Mammary epithelial cell (primary cell): Measurements from ENCODE around the gene CAMTA1.

Experiments used
- CTCF ChIP-seq, 2 donors: IDR thresholded peaks in 1 of 2; conservative IDR thresholded peaks in 1 of 2; 2 replicates each; pipeline ENCODE4 v1.5.1; 2011 to 2012; ENCODE audit warnings: inconsistent platforms in 2 of 2, low read length in 2 of 2, mild to moderate bottlenecking in 2 of 2, control low read depth in 1 of 2, low read depth in 1 of 2; ENCODE audit not compliant: insufficient read depth in 1 of 2; ENCODE audit errors: extremely low read depth in 1 of 2
- EZH2 ChIP-seq: IDR thresholded peaks from 2 replicates; pipeline ENCODE4 v1.6.1; 2012; ENCODE audit warnings: low read length, inconsistent platforms, borderline replicate concordance

GRCh38 chr1:7198664-7199063 is 413.4 kb downstream of the CAMTA1 start:
- no peak for TF ChIP-seq CTCF (conservative IDR thresholded peaks at IDR 0.05 in 1 of 2, IDR thresholded peaks at IDR 0.05 in 1 of 2; ENCODE audit: extremely low read depth in 1 of 2, insufficient read depth in 1 of 2, low read depth in 1 of 2, low read length in 2 of 2)
- TF ChIP-seq EZH2, result no peak
